ENCODE data around the gene ZFPM1. TPM values are rescaled to one million over a fixed set of nuclear protein-coding genes. Genes with fewer than 3 reads are reported as not detected.
A peak's percentile ranks its signal among the peaks of the same experiment; 100 is the strongest.

ZFPM1 gene
- total RNA-seq, 2 donors from 2014 or later, result 10.9 to 11.4 TPM

GRCh38 chr16:88556294-88556988, 103.4 kb downstream of the ZFPM1 start:
- Histone ChIP-seq H3K36me3 (replicated peaks in 1 of 2; ENCODE audit: insufficient read depth in 1 of 2, low read depth in 2 of 2) (no peaks in the 10 kb centered on the region), H3K4me3 (no peak overlapping the region), H3K4me1 (peaks cover 10% of the 10 kb centered on the region), H3K27ac (no peak overlapping the region), H3K9me3 (no peaks in the 10 kb centered on the region), H3K27me3 (no peaks in the 10 kb centered on the region)
- WGBS, 2 donors, result 76 to 78% methylated on average over 12 to 15 of the region's 15 CpGs
- no peak for ATAC-seq
- intact Hi-C loops (cut with DNase I), result no loop called here
- TF ChIP-seq POLR2A (IDR thresholded peaks at IDR 0.05), result no peak
- TF ChIP-seq CTCF (IDR thresholded peaks at IDR 0.05), result no peak
- no peak for DNase-seq

- WGBS, 2 donors, result 27 to 62% methylated on average over 10 to 22 of the region's 45 CpGs
- no peaks in the 10 kb centered on the region for H3K9me3 ChIP-seq
- peaks cover 13% of the 10 kb centered on the region for H3K4me1 ChIP-seq
- peak; percentile 89 for ATAC-seq
- no peak for TF ChIP-seq POLR2A (IDR thresholded peaks at IDR 0.05)
- TF ChIP-seq CTCF (IDR thresholded peaks at IDR 0.05), result peak; percentile 44 to 86 (median 62)
- DNase-seq, result peak; percentile 87 to 94 (median 91)
- no peak overlapping the region for H3K27ac ChIP-seq
- H3K27me3 ChIP-seq, result no peaks in the 10 kb centered on the region
- intact Hi-C loops (cut with DNase I), result no loop called here
- H3K36me3 ChIP-seq (replicated peaks in 1 of 2; ENCODE audit: insufficient read depth in 1 of 2, low read depth in 2 of 2), result no peaks in the 10 kb centered on the region
- no peak overlapping the region for H3K4me3 ChIP-seq
Observed at GRCh38 chr16:88558457-88559442, 105.7 kb downstream of the ZFPM1 start.

DNA sequence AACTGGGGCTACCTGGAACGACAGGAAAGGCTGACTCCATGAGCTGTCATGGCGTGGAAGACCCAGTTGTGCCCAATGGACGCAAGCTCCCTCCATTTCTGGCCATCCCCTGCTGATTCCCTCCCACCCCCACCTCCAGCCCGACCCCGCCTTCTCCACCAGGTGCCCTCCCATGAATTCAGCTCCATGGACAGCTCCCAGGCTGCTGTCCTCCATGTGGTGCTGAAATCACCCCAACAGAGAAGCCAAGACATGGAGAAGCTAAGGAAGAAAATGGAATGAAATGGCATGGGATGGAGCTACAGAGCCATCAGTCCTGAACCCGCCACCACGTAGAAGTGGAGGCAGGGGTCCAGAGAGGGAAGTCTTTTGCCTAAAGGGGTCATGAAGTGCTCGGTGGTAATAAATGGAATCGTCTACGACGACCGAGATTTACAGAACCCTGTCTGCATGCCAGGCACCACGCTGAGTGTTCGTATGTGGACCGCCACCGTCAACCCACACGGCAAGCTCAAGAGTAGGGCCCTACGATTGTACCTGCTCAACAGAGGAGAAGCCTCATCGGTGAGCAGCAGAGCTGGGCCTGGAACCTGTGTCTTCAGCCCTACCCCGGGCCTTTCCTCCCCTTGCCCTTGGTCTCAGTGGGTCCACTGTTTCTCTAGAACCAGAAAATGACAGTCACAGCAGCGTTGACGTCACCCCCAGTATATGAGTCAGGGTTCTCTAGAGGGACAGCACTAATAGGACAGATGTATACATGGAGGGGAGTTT, 107.8 kb downstream of the ZFPM1 start:
- DNase-seq, result no peak
- Histone ChIP-seq H3K36me3 (replicated peaks in 1 of 2; ENCODE audit: insufficient read depth in 1 of 2, low read depth in 2 of 2) (no peaks in the 10 kb centered on the region), H3K4me1 (peaks cover 13% of the 10 kb centered on the region), H3K27ac (no peak overlapping the region), H3K4me3 (no peak overlapping the region), H3K9me3 (no peaks in the 10 kb centered on the region), H3K27me3 (no peaks in the 10 kb centered on the region)
- TF ChIP-seq POLR2A (IDR thresholded peaks at IDR 0.05), result no peak
- no peak for TF ChIP-seq CTCF (IDR thresholded peaks at IDR 0.05)
- no peak for ATAC-seq
- 68 to 70% methylated on average over 15 to 22 of the region's 22 CpGs for WGBS, 2 donors
- intact Hi-C loops (cut with DNase I), result loop anchor here (5.0 kb wide), 1 partner anchor 119 kb away; no protein-coding TSS in a partner anchor

DNA sequence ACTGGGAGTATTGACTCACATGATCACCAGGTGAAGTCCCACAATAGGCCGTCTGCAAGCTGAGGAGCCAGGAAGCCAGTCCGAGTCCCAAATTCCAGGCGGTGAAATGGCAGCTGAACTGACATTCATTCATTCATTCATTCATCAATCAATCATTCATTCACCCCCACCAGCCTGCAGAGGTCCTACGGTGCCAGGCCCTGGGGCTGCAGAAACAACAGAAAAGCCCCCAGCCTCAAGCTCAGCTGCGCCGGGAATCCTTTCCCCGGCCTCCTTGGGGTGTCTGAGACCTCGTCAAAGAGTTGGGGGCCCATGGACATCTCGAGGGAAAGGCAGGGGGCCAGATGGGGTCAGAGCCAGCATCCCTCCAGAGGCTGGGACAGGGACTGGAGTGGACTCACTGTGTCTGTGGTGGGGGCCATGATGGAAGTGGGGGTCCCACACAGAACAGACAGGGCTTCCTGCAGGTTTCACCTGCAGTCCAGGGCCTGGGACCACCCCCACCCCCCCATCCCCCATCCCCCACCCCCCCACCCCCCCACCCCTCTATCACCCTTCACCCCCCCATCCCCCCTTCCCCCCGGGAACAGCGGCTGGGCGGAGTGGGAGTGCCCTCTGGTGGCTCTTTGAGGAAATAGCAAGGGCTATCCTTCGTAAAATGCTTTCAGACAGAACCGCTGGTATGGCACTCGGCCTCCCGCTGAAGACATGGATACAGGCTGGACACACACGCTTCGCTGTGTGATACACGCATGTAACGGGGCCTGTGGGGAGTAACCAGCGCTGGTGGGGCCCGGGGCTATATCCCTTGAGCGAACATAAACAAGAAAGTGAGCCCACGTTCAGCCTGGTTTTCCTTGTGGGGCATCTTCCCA, 108.6 kb downstream of the ZFPM1 start:
- intact Hi-C loops (cut with DNase I), result loop anchor here (5.0 kb wide), 1 partner anchor 119 kb away; no protein-coding TSS in a partner anchor
- Histone ChIP-seq H3K27ac (no peak overlapping the region), H3K4me3 (no peak overlapping the region), H3K9me3 (no peaks in the 10 kb centered on the region), H3K36me3 (replicated peaks in 1 of 2; ENCODE audit: insufficient read depth in 1 of 2, low read depth in 2 of 2) (no peaks in the 10 kb centered on the region), H3K27me3 (no peaks in the 10 kb centered on the region), H3K4me1 (peaks cover 13% of the 10 kb centered on the region)
- WGBS, 2 donors, result 25 to 36% methylated on average over 8 to 24 of the region's 24 CpGs
- ATAC-seq (peak; percentile 64), DNase-seq (peak; percentile 54 to 61 (median 55))
- TF ChIP-seq POLR2A (IDR thresholded peaks at IDR 0.05) (no peak), CTCF (IDR thresholded peaks at IDR 0.05) (peak; percentile 39 to 75 (median 59))

Data from body of pancreas (tissue), 4 donors.